ENCODE data around the gene GSTM1.
"Not testable (repeated sequence)": the region's sequence is repeated elsewhere in the genome, so short reads cannot be mapped to it uniquely, and the experiment has no call there.

GSTM1 gene

GRCh38 chr1:109660691-109661026, 27.0 kb upstream of the GSTM1 start:
- not testable (repeated sequence) for DNase-seq

DNA sequence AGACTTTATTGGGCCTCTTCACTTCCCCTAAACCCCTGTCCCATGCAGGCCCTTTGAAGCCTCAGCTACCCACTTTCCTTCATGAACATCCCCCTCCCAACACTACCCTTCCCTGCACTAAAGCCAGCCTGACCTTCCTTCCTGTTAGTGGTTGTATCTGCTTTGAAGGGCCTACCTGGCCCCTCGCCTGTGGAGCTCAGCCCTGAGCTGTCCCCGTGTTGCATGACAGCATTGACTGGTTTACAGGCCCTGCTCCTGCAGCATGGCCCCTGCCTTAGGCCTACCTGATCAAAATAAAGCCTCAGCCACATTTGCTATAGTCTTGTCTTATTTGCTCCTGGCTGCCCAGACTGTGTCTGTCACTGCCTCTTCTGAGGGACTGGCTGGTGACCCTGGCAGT, 26.2 kb upstream of the GSTM1 start:
- no peak for DNase-seq

GRCh38 chr1:109664671-109665070, 22.9 kb upstream of the GSTM1 start:
- DNase-seq: no peak

DNA sequence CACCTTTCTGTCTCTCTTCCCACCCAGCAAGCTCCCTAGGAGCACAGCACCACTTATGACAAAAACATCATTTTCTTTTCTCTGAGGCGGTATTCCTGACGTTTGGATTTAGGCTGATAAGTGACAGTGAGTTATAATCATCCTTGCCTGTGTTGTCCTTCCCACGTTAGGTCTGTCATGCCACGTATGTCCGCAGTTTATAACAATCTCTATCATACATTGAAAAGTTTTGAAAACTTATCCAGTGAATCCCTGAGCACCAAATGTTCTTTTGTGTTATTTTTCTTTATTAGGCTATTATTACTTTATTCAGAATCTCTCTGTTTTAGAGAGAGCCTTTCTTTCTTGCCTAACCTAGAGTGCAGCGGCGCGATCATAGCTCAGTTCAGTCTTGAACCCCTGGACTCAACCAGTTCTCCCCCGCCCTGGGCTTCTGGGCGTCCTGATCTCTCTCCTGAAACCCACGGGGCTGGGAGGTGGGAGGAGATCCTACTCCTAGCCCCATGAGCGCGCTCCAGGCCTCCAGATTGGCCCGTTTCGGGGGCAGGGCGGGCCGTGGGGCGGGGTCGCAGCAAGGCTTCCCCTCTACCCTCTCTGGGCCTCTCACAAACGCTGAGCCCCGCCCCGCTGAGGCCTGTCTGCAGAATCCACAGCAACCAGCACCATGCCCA, 20.0 kb upstream of the GSTM1 start, which contains the start of gene GSTM2:
GSTM2 (plus strand) TSS at position 606 of the 671 bp plus-strand sequence; CDS start at position 665, 59 bp downstream.
- peak; percentile 75 to 79 for DNase-seq

DNA sequence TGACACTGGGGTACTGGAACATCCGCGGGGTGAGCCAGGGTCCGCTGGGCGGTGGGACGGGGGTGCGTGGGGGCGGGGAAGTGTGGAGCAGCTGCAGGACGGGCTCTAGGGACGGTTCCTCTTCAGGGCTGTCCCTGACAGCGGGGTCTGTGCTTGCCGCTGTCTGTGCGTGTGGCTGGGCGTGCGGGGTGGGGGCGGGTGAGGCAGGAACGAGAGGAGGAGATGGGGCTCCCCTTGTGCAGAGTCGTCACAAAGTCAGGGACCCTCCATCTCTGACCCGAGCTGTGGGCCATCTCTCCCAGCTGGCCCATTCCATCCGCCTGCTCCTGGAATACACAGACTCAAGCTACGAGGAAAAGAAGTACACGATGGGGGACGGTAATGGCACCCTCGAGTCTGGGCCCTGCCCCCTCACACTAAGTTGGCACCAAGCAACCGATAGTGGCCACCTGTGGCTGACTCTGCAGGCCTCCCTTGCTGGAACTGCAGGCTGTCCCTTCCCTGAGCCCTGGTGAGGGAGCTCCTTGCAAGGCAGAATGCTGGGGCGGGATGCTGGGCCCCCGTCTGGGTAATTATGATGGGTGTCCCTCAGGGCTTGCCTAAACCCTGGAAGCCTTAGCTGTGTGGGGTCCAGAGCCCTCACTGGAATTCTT, 19.4 kb upstream of the GSTM1 start:
- no peak for DNase-seq

- DNase-seq: no peak
Measured at GRCh38 chr1:109669246-109669948, 18.2 kb upstream of the GSTM1 start.

- DNase-seq: peak in 1 of 2 donors; percentile 16
Measured at GRCh38 chr1:109669949-109670302, 17.7 kb upstream of the GSTM1 start.

GRCh38 chr1:109671067-109671466, 16.6 kb upstream of the GSTM1 start:
- DNase-seq: no peak

GRCh38 chr1:109673861-109674260, 13.8 kb upstream of the GSTM1 start:
- not testable (repeated sequence) for DNase-seq

- DNase-seq: not testable (repeated sequence)
Measured at GRCh38 chr1:109676683-109677381, 10.8 kb upstream of the GSTM1 start.

DNA sequence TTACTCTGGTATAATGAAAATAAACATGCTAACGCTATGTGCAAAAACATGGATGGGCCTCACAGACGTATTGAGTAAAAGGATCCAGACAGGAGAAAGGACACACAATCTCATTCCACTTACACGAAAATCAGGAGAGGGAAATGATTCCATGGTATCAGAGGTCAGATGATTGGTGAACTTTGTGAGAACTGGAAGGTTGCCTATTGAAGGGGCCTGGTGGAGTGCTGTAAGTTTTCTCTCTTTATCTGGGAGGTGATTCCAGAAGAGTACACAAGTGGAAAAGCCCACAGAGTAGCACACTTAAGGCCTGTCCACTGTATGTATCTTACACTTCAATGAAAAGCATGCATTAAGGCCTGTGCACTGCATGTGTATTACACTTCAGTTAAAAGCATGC, 10.2 kb upstream of the GSTM1 start:
- no peak for DNase-seq

DNA sequence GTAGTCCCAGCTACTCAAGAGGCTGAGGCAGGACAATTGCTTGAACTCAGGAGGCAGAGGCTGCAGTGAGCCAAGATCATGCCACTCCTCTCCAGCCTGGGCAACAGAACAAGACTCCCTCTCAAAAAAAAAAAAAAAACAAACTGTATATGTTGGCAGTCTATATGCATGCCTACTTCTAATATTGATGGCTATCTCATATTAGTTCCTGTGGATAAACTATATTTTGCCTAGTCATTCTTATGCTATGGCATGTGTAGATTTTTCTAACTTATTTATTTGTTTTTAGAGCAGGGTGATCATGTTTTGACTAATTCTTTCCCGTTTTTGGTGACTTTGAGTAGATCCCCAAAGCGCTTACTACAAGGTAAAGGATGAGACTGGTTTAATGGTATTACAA, 9.0 kb upstream of the GSTM1 start:
- not testable (repeated sequence) for DNase-seq

DNA sequence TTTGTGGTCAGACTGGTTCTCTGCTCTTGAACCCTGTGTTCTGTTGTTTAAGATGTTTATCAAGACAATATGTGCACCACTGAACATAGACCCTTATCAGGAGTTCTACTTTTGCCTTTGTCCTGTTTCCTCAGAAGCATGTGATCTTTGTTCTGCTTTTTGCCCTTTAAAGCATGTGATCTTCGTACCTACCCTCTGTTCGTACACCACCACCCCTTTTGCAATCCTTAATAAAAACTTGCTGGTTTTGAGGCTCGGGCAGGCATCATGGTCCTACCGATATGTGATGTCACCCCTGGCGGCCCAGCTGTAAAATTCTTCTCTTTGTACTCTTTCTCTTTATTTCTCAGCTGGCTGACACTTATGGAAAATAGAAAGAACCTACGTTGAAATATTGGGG, 2.8 kb upstream of the GSTM1 start:
- not testable (repeated sequence) for DNase-seq

DNA sequence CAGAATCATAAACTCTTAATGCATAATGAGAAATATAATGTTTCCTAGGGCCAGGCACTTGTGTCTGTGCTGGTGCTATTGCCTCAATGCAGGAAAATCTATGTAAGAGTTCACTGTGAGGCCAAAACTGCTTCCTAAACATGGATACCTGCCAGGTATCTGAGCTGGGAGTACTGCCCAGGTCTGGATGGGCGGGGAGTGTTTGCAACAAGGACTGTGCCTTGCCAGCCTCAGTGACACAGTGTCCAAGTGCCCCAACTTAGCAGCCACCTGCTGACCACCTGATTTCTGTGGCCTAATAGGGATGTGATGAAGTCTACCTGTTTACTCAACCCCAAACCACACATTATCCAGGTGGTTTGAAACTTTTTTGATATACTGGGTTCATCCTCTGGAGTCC, 2.2 kb upstream of the GSTM1 start:
- not testable (repeated sequence) for DNase-seq

GRCh38 chr1:109685890-109686289, 1.7 kb upstream of the GSTM1 start:
- not testable (repeated sequence) for DNase-seq

DNA sequence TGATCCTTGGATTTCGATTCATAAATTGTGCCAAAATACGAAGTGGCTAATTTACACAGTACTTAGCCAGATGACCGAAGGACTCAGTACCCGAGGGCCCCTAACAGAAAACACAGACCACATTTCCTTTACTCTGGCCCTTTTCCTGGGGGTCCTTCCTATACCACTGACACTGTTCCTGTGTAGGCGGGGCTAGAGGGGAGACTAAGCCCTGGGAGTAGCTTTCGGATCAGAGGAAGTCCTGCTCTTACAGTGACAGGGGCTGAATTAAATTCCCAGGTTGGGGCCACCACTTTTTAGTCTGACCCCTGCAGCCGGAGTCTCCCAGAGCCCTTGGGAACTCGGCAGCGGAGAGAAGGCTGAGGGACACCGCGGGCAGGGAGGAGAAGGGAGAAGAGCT, 508 bp upstream of the GSTM1 start:
- DNase-seq: not testable (repeated sequence)

DNA sequence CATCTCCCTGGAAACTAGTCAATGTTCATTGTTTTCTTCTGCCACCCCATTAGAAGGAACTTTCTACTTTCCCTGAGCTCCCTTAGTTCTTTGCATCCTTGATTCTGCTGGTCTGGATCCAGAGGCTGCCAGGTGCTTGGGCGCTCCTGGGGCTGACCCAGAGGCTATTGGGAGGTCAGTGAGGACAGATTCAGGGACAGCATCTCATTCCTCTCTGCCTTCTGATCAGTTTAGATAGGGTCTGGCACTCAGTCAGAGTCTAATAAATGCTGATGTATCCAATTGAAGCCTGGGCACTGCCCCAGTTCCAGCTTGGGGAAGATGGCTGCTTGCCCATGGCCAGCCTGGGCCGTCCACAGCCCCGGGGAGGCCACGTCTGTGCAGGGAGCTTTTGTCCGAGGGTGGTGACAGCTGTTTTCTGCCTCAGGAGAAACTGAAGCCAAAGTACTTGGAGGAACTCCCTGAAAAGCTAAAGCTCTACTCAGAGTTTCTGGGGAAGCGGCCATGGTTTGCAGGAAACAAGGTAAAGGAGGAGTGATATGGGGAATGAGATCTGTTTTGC, 2.3 kb downstream of the GSTM1 start:
- no peak for DNase-seq

DNA sequence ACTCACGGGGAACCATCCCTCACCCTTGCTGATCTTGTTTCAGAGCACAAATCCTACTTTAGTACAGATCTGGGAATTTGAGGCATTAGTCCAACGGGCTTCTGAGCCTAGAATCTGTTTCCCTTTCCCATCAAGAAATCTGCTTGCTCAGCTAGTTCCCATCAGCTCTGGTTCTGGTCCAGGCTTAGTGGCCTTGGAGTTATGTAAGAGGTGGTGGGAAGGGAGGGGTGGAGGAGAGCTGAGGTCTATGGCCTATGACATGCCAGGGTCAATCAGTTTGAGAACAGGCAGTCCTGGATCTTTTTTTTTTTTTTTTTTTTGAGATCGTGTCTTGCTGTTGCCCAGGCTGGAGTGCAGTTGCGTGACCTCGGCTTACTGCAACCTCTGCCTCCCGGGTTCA, 4.1 kb downstream of the GSTM1 start:
- DNase-seq: no peak

GRCh38 chr1:109694400-109694799, 6.8 kb downstream of the GSTM1 start:
- not testable (repeated sequence) for DNase-seq

DNA sequence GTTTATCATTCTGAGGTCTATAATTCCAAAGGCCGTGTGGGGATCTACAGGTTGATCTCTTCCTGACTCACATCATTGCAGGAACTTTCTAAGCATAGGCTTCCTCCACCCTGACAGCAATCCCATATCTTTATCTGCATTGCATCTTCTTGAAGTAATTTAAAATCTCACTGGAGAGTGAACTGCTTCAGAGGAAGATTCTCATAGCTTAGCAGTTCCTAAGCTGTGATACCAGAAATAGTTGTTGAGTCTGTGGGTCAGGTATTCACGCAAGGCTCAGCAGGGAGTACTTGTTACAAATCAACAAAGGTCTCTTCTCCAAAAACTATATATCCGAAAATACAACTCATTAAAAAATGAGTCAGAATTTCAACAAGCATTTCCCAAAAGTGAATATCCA, 7.5 kb downstream of the GSTM1 start:
- DNase-seq: not testable (repeated sequence)

GRCh38 chr1:109697066-109697465, 9.4 kb downstream of the GSTM1 start:
- no peak for DNase-seq

GRCh38 chr1:109697861-109698260, 10.2 kb downstream of the GSTM1 start:
- not testable (repeated sequence) for DNase-seq

GRCh38 chr1:109702940-109703339, 15.3 kb downstream of the GSTM1 start:
- DNase-seq: not testable (repeated sequence)
